NK-92 (cell line): Measurements from ENCODE around the gene DAB2.

ENCODE experiments used
- DNase-seq: peaks from one replicate; lab custom pipeline; 2025; ENCODE audit not compliant: unreplicated experiment; lab: John Stamatoyannopoulos, UW

DAB2 gene

DNA sequence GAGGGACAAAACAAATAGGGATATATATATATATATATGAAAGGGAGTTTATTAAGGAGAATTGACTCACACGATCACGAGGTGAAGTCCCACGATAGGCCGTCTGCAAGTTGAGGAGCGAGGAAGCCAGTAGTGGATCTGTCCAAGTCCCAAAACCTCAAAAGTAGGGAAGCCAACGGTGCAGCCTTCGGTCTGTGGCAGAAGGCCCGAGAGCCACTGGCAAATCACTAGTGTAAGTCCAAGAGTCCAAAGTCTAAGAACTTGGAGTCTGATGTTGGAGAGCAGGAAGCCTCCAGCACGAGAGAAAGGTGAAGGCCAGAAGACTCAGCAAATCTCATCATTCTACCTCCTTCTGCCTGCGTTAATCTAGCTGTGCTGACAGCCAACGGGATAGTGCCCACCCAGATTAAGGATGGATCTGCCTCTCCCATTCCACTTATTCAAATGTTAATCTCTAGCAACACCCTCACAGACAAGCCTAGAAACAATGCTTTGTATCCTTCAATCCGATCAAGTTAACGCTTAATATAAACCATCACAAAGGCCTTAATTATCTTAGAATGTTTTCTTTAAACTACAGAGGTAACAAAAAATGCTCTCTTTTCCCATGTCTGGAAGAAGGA, 23.8 kb upstream of the DAB2 start:
- DNase-seq, result no peak

- no peak for DNase-seq
These were observed 23.2 kb upstream of the DAB2 start for GRCh38 chr5:39447968-39448367.

GRCh38 chr5:39447059-39447458, 22.3 kb upstream of the DAB2 start:
- DNase-seq, result no peak

GRCh38 chr5:39446231-39446630, 21.5 kb upstream of the DAB2 start:
- DNase-seq, result no peak

DNA sequence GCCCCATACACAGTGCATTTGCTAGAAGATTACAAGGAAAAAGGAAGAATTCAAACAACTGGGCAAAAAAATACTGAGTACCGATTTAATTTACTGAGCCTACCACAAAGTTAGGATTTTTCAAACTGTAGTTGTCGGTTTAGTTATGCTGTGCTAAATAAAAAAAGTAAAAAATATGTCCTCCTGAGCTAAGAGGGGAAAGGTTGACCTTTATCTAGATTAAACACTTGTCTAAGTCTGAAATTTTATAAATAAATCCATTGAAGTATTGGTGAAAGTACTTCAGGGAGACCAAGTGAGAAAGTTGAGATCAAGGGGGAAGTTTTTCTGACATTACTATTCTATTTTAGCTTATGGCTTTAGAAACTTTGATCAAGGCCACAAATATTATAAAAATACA, 19.1 kb upstream of the DAB2 start:
- DNase-seq, result no peak

DNA sequence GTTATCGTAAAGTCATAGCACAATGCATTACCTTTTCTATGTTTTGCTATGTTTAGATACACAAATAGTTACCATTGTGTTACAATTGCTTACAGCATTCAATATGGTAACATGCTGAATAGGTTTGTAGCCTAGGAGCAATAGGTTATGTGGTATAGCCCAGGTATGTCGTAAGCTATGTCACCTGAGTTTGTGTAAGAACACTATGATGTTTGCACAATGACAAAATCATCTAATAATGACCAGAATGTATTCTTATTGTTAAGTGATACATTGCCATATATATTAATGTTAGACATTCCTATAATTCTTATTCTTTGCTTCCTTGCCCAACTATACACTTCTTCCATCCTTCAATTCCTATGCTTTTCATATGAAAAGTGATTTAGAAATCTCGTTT, 18.2 kb upstream of the DAB2 start:
- no peak for DNase-seq

GRCh38 chr5:39441838-39442237, 17.1 kb upstream of the DAB2 start:
- DNase-seq, result no peak

GRCh38 chr5:39440958-39441624, 16.3 kb upstream of the DAB2 start:
- no peak for DNase-seq

DNA sequence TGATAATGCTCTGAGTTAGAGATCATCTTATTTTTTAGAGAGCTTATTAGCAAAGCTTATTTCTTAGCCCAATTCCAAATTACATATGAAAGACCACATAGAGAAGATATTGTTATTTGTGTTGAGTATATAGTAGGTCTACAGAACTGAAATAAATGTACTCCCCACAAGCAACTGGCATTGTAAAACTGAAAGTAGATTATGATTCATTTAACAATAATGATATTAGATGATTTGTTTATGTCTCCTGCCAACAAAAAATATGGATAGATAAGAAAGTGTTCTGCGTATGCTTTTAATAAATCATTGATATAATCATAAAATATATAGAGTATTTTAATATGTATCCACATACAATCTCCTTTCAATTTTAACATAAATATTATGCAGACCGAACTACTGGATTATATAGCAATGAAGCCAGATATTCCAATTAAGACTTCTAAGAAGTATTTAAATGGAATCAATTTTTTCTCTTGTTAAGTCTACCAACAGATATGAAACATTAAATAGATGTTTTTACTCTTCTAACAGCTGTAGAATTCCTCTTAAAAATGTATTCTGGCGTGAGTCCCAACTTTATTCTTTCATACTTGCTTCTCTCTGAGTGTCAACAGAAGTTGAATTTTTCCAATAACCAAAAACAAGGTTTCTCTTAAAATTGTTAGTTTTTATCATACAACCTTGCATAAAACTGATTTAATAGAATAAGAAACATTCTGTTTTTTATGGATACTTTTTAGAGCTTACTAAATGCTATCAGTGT, 15.6 kb upstream of the DAB2 start:
- DNase-seq, result no peak

- DNase-seq, result no peak
These were observed 14.9 kb upstream of the DAB2 start for GRCh38 chr5:39439582-39440162.

- DNase-seq, result no peak
These were observed 12.7 kb upstream of the DAB2 start for GRCh38 chr5:39437467-39437866.

DNA sequence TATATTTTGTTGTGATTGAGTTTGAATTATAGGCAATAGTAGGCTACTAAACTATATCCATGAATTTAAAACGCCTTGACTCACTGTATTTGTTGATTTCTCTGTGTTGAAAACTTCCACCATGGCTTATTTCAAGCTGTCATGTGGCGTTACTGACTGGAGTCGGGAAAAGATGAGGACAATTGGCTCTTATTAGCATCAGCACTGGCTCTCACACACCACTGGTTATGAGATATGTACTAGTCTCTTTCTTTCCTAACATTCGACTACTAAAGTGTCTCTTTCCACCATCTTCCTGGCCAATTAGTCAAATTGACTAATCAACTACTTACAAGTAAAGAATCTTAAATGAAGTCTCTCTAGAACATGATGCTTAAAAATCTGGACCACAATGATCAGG, 9.1 kb upstream of the DAB2 start:
- no peak for DNase-seq

DNA sequence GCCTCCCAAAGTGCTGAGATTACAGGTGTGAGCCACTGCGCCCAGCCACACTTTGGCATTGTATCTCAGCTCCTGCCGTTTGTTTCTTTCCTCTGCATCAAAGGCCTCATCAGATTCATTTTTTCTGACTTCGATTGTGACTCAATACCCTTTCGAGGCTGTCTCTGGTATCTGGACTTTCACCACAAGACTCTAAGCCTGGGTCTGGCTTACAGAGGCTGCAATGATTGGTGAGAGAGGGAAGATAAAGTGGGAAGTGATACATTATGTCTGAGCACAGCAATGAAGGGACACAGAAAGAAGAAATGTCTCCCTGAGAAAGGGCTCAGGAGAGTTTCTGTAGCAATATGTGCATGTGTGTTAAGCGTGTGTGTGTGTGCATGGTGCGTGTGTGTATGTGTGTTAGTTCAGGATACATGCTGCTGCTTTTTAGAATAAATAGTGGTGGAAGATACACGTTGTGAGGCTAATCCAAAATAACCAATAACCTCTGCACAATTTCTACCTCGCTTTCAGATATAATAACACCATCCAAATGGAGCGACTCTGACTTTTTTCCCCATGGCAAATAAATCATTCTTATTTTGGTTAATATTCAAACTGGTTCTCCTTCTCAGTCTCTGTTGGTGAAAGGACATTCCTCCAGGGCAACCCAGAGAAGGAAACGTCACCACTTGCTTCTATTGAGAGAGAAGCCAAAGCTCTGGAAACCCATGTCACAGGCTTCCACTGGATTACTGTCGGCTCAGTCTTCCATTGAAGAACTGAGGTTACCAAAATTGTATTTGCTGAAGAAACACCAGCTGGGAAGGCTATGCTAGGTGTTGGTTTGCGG, 8.1 kb upstream of the DAB2 start:
- no peak for DNase-seq

- no peak for DNase-seq
These were observed 5.7 kb upstream of the DAB2 start for GRCh38 chr5:39430461-39430860.

DNA sequence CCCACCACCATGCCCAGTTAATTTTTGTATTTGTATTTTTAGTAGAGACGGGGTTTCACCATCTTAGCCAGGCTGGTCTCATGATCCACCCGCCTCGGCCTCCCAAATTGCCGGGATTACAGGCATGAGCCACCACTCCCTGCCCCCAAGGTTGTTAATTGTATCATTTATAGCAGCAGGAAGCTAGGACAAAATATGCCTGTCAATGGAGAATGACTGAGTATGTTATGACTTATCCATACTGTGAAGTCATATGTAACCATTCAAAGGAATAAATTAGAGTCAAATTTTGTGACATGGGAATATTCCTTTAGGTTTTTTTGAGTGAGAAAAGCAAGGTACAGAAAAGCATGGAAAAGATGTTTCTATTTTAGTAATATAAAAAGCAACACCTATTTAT, 3.9 kb upstream of the DAB2 start:
- DNase-seq, result no peak

DNA sequence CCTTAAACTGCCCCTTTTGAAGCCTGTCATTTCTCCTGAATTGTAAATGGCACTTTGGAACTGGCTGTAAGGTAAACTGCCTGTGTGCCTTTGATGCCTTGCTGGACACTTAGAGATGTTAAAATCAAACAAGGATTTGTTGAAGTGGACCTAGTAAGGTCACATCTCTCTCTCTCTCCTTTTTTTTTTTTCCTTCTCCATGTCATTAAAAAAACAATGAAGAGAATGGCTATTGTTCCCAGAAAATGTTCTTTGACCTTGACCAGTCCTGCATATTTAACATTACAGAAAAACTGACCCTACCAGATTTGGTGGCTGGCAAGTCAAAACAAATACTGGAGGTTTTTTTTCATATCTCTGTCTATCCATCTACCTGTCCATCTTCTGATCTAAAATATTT, 2.9 kb upstream of the DAB2 start:
- no peak for DNase-seq

GRCh38 chr5:39427229-39427628, 2.4 kb upstream of the DAB2 start:
- no peak for DNase-seq

- DNase-seq, result no peak
These were observed 1.9 kb upstream of the DAB2 start for GRCh38 chr5:39426746-39427105.

DNA sequence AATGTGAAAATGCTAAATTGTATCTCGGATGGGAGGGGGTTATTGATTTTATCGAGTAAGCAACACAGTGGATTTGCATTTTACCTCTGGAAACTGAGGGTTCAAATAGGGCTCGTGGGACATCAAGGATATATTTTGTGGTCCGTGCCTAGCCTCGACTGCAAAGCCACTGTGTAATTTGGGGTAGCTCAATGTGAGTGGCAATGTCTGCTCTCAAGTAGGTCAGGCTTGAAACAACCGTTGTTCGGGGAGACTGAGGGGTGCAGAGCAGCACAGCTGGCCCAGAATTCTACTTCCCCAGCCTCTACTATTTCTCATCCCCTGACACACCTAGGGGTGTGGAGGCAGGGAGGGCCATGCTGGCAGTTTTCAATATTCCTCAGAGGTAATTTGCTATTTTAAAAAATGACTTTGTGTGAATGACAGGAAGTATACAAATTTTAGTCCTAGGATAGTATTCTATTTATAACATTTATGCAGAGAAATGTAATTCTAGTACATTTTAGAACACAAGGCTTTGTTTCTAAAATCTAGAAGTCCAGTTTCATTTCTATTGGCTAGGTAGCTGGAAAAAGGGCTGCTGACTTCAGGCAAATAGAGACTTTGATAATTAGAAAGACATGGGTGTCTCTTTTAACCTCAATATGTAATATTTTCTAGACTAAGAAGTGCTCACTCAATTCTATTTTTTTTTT, 1.4 kb upstream of the DAB2 start:
- no peak for DNase-seq

DNA sequence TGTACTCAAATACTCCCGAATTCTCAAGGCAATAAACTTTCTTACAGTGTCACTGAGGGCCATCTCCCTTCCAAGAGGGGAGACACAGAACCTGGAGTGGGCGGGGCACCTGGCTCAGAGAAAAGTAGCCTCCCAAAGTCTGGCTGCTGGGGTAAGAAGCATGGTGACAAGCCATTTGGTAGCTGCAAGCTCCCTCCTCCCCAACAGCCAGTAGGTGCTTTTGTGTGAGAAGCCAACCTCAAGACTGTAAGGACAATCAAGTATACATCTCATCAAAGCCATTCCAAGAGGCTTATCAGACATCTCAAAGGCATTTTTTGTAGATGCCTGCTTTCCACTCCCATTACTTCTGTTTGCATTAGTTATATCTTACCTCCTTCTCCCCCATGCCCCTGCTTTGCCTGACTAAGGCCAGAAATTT, 1.4 kb downstream of the DAB2 start:
- no peak for DNase-seq
